GM18870 (cell line): ENCODE data around the gene PSIP1.
"Not testable (repeated sequence)": the region's sequence is repeated elsewhere in the genome, so short reads cannot be mapped to it uniquely, and the experiment has no call there.

Experiments
- ATAC-seq: cut with Tn5 transposase; IDR thresholded peaks from one replicate; pipeline ENCODE4 v1.9.1; 2021; ENCODE audit warnings: moderate library complexity; ENCODE audit not compliant: unreplicated experiment

PSIP1 gene

DNA sequence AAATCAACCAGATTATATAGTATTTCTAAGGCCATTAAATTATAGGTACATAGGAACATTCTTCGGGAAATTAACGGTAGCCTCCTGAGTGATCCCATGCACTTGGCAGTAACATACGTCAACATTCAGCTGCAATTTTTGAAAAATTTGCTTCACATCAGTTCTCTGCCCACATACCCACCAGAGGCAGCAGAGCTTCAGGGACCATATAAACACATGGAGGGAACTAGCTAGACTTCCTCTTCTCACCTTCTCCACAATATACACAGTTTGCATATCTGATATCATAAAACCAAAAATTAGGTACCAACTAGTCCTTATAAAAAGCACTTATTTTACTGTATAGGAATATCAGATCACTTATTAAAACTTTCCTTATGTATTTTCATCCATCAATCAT is 4.8 kb downstream of the PSIP1 start:
- ATAC-seq: no peak

DNA sequence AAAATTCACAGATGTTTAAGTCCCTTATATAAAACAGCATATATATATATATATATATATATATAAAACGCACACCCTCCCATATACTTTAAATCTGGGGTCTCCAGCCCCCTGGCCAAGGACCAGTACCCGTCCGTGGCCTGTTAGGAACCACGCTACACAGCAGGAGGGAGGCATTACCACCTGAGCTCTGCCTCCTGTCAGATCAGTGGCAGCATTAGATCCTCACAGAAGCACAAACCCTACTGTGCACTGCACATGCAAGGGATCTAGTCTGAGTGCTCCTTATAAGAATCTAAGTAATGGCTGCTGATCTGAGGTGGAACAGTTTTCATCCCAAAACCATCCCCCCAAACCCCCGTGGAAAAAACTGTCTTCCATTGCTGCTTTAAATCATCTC is 9.0 kb downstream of the PSIP1 start:
- no peak for ATAC-seq

GRCh38 chr9:15501179-15501578 is 9.6 kb downstream of the PSIP1 start:
- ATAC-seq: no peak

DNA sequence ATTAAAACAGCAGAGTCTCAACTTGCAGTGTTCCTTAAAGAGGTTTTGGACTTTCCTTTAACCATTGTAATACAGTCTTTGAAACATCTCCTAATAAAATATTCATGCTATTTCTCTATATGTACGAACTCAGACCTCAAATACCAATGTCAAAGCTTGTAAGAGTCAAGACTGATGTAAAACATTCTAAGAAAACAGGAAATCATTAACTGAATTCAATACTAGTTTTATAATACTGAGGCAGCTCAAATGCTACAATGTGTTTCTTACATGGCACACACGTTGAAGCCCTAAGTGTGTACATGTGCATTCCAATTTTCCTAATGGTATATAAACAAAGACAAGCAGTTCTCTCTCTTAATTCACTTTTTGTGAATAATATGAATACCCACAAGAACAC is 11.6 kb downstream of the PSIP1 start:
- ATAC-seq: no peak

DNA sequence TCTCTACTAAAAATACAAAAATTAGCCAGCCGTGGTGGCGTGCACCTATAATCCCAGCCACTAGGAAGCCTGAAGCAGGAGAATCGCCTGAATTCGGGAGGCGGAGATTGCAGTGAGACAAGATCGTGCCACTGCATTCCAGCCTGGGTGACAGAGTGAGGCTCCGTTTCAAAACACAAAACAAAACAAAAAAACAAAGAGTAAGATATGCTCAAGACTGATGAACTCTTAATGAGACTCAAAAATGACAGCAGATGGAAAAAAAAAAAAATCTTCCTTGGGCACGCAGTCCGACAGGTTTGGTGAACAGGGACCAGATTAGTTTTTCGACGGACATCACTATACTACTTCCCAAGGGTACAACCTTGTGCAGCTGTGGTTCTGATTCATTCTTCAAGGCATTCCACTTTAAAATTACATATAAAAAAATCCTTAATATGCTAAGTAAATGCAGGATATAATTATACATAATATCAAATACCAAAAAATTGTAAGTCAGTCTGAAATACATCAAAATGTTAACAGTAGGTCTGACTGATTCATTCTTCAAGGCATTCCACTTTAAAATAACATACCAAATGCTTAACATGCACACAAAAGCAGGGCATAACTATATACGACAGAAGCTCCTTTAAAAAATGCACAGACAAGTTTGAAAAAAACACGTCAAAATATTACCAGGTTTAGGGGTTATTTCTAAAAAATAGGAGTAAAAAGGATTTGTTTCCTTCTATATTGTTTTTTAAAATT is 12.3 kb downstream of the PSIP1 start:
- ATAC-seq: no peak

DNA sequence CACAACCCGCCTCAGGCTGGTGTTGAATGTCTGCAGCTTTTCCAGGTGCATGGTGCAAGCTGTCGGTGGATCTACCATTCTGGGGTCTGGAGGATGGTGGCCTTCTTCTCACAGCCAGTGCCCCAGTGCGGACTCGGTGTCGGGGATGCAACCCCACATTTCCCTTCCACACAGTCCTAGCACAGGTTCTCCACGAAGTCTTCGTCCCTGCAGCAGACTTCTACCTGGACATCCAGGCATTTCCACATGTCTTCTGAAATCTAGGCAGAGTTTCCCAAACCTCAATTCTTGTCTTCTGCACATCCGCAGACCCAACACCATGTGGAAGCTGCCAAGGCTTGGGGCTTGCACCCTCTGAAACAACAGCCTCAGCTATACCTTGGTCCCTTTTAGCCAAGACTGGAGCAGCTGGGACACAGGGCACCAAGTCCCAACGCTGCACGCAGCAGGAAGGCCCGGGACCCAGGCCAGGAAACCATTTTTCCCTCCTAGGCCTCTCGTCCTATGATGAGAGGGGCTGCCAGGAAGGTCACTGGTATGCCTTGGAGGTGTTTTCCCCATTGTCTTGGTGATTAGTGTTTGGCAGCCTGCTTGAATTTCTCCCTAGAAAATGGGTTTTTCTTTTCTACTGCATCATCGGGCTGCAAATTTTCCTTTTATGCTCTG is 18.2 kb downstream of the PSIP1 start:
- no peak for ATAC-seq

DNA sequence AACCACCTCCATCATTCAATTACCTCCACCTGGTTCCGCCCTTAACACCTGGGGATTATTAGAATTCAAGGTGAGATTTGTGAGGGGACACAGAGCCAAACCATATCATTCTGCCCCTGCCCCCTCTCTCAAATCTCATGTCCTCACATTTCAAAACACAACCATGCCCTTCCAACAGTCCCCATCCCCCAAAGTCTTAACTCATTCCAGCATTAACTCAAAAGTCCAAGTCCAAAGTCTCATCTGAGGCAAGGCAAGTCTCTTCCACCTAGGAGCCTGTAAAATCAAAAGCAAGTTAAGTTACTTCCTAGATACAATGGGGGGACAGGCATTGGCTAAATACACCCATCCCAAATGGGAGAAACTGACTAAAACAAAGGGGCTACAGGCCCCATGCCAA is 18.8 kb downstream of the PSIP1 start:
- ATAC-seq: no peak

DNA sequence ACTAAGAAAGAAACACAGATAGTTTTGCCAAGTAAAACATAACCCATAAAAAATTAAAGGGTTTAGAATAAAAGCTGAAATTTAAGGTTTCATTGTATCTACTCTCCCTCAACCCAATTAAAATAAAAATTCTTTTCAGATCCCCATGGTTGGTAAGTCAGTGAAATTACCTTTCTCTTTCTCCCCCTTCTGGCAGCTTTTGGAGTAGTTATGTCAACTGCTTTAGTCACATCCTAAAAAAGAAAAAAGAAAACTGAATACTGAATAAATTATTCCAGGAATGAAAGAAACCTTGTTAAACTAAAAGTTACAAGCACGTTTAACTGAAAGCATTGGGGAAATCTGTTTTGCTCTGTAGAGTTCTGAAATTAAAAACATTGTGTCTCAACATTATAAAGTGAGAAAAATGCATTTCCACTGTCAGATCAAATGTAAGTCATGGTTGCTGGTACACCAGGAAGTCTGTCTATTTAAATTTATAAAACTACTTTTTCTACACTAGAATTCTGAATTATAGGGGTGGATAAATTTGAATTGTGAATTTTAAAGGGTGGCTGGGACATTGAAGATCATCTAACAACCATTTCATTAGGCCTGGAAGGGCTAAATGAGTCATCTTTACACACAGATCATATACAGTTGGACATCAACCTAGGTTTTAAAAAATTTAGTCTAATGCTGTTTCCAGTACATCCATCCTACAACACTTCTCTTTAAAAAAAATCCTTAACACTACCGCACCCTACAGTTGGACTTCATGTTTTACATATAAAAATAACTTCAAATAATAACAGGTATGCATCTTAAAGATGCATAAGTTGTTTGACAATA is 24.7 kb downstream of the PSIP1 start:
- no peak for ATAC-seq

DNA sequence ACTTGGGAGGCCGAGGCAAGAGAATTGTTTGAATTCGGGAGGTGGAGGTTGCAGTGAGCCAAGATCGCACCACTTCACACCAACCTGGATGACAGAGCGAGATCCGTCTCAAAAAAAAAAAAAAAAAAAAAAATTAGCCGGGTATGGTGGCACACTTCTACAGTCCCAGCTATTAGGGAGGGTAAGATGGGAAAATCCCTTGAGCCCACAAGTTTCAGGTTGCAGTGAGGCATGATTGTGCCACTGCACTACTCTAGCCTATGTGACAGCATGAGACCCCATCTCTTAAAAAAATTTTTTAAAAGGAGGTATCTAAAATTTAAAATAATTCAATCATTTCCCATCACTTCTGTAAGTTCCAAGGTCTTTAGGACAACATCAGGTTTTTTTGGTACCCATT is 26.0 kb downstream of the PSIP1 start:
- ATAC-seq: no peak

- no peak for ATAC-seq
Observed at GRCh38 chr9:15482146-15482545, 28.6 kb downstream of the PSIP1 start.

DNA sequence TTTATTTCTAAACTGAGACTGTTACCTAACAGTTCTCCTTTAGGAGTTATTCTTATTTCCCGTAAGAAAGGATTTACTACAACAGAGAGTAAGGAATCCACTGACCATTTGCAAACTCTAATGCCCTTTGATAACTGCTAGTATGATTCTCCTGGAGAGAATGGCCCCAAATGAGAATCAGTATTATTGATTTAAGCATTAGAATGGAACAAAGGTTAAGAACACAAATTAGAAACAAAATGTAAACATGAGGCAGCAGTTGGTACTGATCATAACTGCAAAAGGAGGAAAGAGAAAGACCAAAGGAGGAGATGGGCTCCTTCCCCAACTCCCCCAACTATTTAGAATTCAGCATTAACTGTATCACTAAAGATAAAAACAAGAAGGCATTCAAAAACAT is 30.7 kb downstream of the PSIP1 start:
- no peak for ATAC-seq

GRCh38 chr9:15475923-15476536 is 34.7 kb downstream of the PSIP1 start:
- ATAC-seq: no peak

DNA sequence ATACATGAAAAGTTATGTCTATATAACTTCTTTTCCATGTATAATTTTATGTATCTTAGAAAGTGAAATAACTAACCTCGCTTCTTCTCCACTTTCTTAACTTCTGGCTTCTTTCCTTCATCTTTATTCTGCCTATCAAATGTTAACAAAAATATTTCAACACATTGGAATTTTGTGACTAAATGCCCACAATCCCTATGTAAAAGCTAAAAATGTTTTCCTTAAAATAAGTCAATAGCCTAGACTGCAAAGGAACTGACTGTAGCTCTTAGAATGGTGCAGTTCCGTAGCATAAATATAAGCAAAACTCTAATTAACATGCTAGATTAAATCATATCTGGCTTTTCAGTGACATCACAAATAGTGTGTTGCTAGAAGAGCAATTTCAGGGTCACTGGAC is 40.9 kb downstream of the PSIP1 start:
- ATAC-seq: no peak

- no peak for ATAC-seq
Observed at GRCh38 chr9:15469406-15469805, 41.4 kb downstream of the PSIP1 start.

- ATAC-seq: no peak
Observed at GRCh38 chr9:15468145-15468544, 42.6 kb downstream of the PSIP1 start.

DNA sequence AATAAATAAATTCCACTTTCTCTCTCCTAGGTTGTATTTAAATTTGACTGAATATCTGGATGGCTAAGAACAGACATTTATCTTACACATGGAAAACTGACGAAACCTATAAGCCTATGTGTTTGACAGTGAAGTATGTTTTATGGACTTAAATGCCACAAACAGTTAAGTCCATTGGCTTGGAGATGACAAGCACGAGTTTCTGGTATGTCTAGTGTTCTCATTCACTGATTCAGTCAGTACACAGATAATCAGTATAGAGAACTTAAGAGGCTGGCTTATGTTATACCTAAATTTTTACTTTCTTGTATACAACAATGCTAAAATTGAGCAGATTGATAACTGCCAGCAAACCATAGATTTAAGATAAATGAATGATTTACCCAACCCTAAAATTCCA is 49.2 kb downstream of the PSIP1 start:
- no peak for ATAC-seq

DNA sequence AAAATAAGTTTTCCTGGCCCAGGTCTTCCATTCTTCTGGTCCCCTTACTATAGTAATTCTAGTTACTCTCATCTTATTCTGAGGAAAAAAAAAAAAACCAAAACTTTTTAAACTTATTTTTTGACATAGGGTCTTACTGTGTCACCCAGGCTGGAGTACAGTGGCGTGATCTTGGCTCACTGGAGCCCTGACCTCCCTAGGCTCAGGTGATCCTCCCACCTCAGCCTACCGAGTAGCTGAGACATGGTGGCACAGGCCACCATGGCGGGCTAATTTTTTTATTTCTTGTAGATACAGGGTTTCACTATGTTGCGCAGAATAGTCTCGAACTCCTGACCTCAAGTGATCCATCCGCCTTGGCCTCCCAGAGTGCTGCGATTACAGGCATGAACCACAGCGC is 49.7 kb downstream of the PSIP1 start:
- no peak for ATAC-seq

DNA sequence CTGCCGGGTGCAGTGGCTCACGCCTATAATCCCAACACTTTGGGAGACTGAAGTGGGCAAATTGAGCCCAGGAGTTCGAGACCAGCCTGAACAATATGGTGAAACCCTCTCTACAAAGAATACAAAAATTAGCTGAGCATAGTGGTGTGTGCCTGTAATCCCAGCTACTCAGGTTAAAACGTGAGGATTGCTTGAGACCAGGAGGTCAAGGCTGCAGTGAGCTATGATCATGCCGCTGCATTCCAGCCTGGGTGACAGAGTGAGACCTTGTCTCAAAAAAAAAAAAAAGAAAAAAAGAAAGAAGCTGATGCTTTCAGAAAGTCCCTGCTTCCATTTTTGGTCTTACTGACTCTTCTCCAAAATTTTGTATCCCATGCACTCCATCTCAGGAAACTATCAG is 56.8 kb downstream of the PSIP1 start:
- no peak for ATAC-seq

DNA sequence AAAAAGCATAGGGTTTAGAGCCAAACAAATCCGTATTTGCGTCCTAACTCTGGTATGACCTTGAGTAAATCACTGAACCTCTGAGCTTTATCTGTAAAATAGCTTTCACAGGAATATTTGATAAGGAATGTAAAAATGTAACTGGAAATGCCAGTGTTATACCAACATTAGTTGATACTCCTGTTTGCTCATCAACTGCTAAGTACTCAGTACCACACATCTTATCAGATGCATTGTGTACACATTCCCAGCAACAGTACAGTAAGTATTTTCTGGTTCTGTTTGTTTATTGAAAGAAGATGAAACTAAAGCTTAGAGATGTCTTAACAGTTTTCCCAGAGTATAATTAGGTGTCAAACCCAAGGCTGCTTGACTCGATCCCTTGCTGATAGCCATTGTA is 66.6 kb downstream of the PSIP1 start:
- no peak for ATAC-seq

GRCh38 chr9:15442264-15442663 is 68.5 kb downstream of the PSIP1 start:
- not testable (repeated sequence) for ATAC-seq

- not testable (repeated sequence) for ATAC-seq
Observed at GRCh38 chr9:15441841-15442240, 68.9 kb downstream of the PSIP1 start.
